NOMO-1 treated with DMSO at 0.1 percent for 48 hours (cell line): ENCODE results near the gene WFIKKN2.

Experiments used
- DNase-seq: peaks from one replicate; lab custom pipeline; 2025; ENCODE audit not compliant: unreplicated experiment; lab: John Stamatoyannopoulos, UW

WFIKKN2 gene

DNA sequence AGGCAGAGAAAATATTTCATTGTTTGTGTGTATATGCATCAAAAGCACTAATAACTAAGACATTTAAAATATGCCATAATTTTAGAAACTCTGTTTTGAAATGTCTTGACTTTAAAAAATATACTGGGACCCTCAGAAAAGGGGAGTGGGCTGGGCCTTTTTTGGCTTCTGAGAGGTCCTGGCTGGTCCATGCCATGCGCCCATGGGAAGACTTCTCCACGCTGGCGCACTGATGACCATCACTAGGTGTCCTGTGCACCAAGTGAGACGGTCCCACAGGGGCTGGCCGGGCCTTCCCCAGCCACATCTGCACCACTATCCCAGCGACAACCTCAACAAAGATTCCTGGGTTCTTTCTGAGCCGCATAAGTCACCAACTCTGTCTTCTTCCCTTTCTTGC, 27.0 kb upstream of the WFIKKN2 start:
- no peak for DNase-seq

DNA sequence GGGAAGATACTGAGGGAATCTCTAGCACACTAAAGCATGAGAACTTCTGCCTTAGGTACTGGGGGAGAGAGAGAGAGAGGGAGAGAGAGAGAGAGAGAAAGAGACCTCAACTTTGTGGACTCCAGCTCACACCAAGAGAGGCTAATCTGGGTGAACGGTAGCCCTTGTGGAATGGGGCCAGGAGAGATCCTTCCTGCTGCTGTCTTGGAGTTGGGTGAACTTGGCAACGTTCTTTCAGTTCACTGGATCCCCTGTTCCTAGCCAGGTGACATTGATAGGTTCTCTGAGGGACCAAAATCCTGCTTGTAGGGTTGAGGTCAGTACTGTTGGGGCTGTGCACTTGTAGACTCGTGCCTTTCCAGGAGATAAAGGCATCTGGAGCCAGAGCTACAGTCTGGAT, 26.5 kb upstream of the WFIKKN2 start:
- DNase-seq: no peak

DNA sequence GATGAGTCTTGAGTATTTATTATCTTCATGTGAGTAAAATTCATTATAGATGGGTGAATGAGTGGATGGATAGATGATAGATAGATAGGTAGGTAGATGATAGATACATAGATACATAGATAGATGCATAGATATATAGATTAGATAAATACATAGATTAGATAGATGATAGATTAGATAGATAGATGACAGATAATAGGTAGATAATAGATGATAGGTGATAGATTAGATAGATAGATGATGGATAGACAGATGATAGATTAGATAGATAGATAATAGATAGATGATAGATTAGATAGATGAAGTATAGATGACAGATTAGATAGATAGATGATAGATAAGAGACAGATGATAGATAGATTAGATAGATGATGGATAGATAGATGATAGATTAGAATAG, 21.8 kb upstream of the WFIKKN2 start:
- DNase-seq: no peak

DNA sequence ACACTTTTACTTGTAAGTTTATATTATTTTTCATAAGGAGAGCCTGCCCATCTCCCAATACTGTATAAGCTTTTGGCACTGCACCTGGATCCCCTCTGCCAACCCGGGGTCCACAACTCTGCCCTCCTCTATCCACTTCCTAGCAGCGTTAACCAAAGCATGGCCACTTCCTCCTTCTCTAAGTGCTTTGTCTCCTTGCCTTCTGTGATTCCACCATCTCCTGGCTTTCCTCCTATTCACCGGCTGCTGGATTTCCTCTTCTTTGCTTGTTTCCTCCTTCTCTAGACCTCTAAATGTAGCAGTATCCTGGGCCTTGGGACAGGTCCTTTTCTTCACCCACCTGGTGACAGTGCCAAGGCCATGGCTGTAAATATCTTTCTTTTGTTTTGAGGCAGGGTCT, 20.0 kb upstream of the WFIKKN2 start:
- DNase-seq: no peak

DNA sequence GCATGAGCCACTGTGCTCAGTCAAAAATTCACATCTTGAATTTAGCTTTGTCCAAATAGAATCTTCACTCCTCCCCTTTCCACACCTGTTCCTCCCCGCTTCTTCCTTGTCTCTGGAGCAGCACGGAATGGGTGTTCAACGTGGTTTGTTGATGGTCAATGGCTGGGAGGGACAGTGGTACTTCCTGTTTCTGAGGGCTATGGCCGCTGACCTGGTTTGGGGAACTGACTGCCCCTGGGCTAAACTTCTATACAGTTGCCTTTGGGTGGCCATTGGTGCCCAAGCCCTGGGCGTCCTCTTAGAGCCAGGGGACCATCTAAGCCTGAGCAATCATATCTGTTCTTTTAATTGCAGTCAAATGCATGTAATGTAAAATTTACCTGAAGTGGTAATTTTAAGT, 19.1 kb upstream of the WFIKKN2 start:
- DNase-seq: no peak

DNA sequence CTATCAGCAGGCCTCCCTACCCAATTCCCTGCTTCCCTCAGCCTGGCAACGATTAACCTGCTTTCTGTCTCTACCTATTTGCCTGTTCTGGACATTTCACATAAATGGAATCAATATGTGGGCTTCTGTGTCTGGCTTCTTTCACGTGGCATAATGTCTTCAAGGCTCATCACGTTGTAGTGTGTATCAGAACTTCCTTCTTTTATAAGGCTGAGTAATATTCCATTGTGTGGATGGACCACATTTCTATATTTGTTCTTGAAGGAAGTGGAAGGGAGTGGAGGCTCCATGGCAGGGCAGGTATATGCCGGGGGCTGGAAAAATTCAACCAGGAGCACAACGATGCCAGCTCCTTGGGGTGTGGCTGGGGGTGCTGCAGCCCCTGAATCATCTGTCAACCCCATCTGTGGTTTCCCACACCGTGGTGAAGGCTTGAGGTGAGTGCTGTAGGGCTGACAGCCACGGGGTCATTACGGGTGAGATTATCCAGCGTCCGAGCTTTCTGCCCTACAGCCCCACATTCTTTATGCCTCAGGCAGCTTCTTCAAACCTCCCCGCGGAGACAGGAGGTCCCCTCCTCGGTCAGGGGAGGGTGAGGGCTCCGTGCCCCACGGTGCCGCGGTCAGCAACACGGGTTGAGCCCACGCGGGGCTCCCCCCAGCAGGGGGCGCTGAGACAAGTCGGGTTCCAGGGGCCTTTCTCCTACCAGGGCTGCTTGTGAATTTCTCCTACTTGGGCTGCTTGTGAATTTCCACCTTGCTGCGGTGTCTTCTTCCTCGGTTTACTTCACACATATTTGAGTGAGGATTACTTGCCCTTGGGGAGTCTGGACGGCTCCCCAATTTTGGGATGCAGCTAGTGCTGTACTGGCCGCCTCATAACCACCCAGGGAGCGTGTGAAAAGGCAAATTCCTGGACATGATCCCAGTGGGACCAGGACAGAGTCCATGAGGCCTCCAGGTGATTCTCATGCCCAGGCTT, 18.3 kb upstream of the WFIKKN2 start:
- DNase-seq: peak; percentile 38

DNA sequence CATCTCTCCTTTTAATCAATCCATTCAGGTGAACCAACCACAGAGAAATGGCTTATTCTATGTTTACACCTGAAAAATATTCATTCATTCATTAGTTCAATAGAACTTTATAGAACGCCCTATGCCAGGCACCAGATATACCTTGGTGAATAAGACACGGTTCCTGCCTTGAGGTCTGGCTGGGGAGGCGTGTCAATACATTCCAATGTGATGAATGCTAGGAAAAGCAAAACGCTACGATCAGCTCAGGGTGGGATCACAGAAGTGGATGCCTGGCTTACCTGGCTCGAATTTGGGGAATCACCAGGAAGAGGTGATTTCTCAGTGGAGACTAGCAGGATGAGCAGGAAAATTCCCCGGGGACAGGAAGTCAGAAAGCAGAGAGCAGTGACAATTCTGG, 17.5 kb upstream of the WFIKKN2 start:
- no peak for DNase-seq

DNA sequence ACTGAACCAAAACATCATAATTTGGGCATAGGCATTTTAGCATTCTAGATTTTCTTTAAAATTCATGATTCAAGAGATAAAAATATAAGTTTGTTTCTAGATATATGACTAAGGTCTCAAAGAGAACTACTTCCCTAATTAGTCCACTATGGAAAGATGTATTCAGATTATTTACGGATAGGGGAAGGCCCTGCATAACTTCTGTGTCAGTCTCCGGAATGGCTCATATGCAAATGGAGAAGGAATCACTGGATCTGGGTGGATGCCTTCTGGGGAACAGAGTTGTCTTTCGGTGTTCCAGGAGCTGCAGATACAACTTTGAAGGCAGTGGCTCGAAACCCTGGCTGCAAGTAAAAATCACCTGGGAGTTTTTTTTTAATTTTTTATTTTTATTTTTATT, 17.1 kb upstream of the WFIKKN2 start:
- DNase-seq: no peak

DNA sequence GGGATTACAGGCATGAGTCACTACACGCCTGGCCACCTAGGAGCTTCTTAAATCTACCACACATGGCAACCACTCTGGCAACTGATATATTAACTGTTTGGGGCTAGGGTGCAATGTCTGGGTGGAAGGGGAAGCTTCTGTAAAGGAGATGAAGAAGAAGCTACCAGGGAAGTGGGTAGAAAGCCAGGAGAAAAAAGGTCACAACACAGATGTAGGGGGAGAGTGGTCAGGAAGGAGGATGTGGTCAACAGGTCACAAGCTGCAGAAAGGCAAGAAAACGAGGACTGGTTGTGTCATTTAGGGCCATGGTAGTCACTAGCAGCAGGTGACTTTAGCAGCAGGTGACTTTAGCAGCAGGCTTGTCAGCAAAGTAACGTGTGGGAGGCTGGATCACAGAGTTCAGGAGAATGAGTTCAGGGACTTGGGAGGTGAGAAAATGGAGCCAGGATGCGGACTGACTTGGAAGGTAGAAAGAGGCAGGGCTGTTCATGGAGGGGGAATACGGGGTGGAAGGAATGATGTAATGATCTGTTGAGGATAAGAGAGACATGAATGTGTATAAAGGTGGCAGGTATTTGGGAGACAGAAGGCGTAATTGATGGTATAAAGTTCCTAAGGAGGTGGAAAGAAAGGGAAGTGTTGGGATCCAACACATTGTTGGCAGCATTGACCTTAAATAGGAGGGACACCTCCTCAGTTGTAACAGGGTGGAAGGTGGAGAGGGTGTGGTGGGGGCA, 16.3 kb upstream of the WFIKKN2 start:
- DNase-seq: no peak

DNA sequence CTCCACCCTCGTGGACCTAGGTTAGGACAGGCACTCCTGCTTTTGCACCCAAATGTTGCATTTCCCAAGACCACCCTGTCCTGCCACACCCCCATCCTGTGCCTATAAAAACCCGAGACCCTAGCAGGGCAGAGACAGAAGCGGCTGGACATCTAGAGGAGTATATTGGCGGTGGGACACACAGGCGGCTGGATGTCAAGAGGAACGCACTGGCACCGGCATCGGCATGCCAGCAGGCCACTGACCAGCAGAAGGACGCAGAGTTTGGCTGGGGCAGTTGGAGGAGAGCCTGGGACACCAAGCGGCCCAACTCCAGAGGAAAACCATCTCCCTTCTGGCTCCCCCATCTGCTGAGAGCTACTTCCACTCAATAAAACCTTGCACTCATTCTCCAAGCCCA, 14.7 kb upstream of the WFIKKN2 start:
- DNase-seq: no peak

DNA sequence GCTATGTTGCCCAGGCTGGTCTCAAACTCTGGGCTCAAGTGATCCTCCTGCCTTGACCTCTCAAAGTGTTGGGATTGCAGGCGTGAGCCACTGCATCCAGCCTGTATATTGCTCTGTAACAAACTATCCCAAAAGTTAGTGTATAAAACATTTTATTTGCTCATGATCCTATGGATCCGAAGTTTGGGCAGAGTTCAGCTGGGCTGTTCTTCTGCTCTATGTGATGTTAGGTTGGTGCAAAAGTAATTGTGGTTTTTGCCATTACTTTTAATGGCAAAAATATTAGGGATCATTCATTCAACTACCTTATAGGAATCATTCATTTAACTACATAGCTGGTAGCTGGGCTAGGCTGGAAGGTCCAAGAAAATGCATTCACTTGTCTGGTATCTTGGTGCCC, 12.8 kb upstream of the WFIKKN2 start:
- DNase-seq: no peak

DNA sequence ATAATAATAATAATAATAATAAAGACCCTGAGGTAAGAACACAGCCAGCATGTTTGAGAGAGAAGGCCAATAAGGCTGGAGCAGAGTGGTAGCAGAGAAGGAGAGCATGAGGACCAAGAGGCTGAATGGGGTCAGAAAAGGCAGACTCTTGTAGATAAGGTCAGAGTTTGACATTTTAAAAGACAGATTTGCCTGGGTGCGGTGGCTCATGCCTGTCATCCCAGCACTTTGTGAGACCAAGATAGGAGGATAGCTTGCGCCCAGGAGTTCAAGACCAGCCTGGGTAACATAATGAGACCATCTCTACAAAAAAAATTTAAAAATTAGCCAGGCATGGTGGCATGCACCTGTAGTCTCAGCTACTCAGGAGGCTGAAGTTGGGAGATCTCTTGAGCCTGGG, 11.0 kb upstream of the WFIKKN2 start:
- no peak for DNase-seq

DNA sequence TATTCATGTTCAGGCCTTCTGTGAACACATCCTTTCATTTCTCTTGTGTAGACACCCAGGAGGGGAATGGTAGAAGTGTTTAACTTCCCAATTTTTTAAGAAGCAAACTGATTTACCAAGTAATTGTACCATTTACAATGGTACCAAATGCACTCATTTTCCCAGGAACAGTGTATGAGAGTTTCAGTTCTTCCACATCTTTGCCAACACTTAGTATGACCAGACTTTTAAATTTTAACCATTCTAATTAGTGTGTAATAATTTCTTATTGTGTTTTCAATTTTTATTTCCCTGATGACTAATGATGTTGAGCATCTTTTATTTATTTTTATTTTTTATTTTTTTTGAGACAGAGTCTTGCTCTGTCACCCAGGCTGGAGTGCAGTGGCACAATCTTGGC, 10.2 kb upstream of the WFIKKN2 start:
- DNase-seq: no peak

DNA sequence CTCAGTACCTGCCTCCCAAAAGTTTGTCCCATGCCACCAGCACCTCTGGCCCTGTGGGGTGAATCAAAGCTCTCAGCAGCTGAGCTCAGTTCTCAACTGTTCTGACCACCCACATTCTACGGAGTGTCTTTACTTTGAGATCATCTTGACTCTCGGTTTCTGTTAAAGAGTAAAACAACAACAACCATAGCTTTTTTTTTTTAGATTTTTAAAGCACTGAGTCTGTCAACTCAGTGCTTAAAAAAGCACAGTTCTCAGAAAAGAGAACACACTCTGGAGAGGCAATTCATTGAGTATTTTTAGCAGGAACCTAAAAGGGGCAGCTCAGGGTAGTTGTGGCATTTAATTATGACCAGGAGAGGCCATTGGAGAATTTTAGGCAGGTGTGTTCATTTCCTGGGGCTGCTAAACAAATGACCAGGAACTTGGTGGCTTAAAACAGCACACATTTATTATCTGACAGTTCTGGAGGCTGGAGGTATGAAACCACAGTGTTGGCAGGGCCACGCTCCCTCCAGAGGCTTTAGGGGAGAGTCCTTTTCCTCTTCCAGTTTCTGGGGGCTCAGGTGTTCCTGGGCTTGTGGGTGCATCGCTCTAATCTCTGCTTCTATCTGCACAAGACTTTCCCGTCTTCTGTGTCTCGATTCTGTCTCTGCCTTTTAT, 6.7 kb upstream of the WFIKKN2 start:
- no peak for DNase-seq

DNA sequence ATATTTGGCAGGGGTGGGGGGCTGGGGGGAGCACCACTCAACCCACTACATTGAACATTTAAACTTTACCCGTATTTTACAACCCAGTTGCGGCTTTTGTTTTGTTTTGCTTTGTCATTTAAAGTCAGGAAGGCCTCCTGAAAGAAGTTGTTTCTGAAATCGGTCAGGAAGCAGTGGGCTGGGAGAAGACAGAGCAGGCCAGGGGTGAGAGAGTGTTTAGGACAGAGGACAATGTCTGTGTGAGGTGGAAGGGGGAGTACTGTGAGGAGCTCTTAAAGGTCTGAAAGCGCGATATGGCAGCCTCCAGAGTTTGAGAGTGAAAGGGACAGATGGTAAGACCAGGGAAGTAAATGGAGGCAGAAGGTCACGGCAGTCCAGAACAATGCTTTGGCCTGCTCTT, 6.1 kb upstream of the WFIKKN2 start:
- no peak for DNase-seq

DNA sequence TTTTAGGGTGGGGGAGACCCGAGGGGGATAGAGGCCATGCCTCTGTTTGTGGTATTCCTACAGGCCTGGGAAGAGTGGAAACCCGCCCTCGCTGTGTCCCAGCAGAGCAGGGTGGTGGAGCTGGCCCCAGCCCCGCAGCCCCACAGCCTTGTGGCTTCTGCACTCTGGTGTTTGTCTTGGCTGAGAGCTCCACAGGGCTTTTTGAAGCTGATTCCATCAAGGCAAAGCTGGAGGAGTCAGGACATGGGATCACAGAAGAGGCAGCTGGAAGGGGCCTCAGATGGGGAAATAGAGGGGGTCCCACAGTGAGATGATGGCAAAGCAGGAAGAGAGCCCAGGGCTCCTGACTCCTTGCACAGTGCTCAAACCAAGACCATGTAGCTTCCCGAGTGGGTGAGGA, 5.0 kb upstream of the WFIKKN2 start:
- no peak for DNase-seq

DNA sequence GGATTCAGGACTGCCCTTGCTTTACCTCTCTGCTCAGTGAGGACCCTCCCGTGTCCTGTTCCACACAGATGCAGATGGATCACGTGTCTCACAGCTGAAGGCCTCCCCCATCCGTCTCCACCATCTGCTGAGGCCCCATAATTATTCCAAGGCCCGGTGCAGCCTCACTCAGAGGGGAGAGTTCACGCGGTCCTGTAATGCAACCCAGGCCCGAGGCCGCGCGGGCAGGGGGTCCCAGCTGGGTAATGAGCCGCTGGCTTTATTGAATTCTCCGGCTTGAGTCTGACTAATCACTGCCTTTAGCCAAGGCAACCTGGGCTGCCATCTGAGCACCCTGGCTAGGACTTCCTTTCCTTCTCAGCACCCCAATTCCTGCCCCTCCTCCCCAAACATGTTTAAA, 4.4 kb upstream of the WFIKKN2 start:
- DNase-seq: no peak

DNA sequence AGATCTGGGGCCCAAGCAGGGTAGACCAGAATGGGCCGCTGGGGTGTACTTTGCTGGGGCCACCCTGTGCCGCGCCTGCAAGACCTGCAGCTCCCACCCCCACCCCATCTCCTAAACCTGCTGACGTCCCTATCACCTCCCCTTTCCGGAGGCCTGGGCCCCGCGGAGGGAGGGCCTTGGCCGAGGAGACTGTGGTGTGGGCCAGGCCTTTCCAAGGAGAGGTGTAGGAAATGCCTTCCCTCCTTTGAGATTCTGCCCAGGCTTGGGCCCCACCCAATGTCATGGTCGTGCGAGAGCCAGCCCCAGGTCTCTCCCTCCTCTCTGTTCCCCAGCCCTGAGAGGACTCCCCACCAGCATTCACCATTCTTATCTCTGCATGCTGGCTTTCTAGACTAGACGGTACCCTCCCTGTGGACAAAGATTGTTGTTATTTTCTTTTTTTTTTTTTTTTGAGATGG, 3.9 kb upstream of the WFIKKN2 start:
- DNase-seq: no peak

DNA sequence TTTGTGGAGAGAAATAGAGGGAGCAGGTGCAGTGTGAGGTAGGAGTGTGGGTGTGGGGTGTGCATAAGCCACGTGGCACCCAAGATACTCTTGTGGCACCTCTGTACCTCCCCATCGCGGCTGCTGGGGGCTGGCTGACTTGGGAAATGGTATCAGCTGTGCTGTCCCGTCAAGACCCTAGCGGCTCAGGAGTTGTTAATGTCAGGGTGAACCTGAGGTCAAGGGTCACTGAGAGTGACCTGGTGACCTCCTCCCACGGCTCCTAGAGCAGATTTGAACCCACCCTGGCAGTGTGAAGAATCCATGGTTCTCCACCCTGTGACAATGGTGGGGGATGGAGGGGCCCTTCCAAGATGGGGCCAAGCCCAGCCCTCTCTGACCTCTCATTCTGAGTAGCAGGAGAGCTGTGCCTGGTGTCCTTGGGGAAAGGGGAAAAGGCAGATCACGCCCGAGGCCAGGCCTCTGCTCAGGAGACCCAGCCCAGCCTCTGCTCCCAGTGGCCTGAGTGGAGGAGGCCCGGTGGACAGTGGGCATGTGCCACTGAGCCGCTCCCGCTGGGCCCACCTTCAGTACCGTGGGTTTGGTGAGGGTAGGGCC, 3.0 kb upstream of the WFIKKN2 start:
- DNase-seq: no peak

DNA sequence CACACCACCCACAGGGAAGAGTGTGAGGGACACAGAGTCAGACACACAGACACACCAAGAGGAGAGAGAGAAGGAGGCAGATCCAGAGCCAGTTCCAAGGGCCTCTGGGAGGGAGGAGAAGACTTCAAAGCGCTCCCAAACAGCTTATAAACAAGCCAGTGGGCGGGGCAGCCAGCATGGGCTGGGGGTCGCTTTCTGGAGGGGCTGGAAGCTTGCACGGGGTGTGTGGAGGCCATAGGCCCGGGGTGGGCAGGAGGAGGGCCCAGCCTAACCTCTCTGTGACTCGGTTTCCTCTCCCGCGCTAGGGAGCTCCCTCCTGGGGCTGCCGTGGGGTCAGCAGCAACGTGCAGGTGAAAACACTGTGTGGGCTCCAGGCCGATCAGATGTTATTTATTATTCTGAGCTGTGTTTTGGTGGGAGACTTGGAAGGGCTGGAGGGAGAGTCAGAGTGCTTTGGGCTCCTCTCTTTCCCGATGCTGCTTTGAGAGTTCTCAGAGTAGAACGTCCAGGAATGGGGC, 2.5 kb upstream of the WFIKKN2 start:
- DNase-seq: no peak
